NAMALWA (cell line): ENCODE data around the gene CDK14.

Experiments used
- DNase-seq: peaks from one replicate; pipeline ENCODE4 v3.0.0-alpha.2; 2015; ENCODE audit warnings: low spot score

CDK14 gene

DNA sequence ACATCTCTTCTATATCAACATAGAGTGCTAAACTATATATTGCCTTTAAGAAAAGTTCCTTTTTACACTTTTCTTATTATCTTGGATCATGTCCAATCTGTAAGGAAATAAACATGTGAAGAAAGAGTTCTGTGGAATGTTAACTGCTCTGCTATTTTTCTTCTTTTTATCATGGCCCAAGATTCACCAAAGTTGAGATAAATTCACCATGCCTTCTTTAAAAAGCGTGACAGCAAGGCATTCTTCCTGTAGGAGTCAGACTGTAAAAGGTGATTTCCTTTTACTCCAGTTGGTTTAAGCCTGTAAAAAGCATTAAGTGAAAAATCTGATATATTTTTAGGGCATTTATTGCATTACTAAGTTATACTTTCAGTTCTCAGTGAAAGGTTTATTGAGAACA, 502.4 kb downstream of the CDK14 start:
- DNase-seq: no peak

GRCh38 chr7:91103363-91103762, 507.2 kb downstream of the CDK14 start:
- no peak for DNase-seq

- DNase-seq: no peak
These were observed 511.3 kb downstream of the CDK14 start for GRCh38 chr7:91107460-91107859.

GRCh38 chr7:91109200-91109599, 513.1 kb downstream of the CDK14 start:
- no peak for DNase-seq

- no peak for DNase-seq
These were observed 516.8 kb downstream of the CDK14 start for GRCh38 chr7:91112902-91113341.

DNA sequence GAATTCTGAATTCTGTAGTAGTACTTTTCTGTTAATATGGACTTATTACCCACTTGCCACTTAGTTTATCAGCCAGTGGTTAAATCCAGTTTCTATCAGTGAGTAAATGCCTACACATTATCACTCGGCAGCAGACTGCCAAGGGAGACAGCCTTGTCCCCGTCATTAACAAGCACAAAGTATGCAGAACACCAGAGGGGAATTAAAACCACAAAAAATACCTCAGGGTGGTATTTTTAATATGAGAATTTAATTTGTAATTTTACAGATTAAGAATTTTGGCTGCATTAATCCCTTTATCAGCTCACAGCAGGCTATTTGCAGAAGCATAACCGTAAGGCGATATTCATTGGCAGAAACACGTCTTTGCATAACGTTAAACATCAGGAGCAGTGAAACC, 518.1 kb downstream of the CDK14 start:
- DNase-seq: no peak

GRCh38 chr7:91126762-91127161, 530.6 kb downstream of the CDK14 start:
- no peak for DNase-seq

GRCh38 chr7:91127325-91127724, 531.2 kb downstream of the CDK14 start:
- DNase-seq: no peak

- DNase-seq: no peak
These were observed 531.8 kb downstream of the CDK14 start for GRCh38 chr7:91127959-91128358.

- DNase-seq: no peak
These were observed 532.7 kb downstream of the CDK14 start for GRCh38 chr7:91128683-91129348.

- no peak for DNase-seq
These were observed 539.2 kb downstream of the CDK14 start for GRCh38 chr7:91135300-91135699.

- DNase-seq: no peak
These were observed 539.7 kb downstream of the CDK14 start for GRCh38 chr7:91135703-91136430.

GRCh38 chr7:91137153-91137787, 541.1 kb downstream of the CDK14 start:
- DNase-seq: no peak

- no peak for DNase-seq
These were observed 541.8 kb downstream of the CDK14 start for GRCh38 chr7:91137788-91138368.

- no peak for DNase-seq
These were observed 544.2 kb downstream of the CDK14 start for GRCh38 chr7:91140286-91140685.

GRCh38 chr7:91140982-91141381, 544.9 kb downstream of the CDK14 start:
- peak; percentile 48 for DNase-seq

DNA sequence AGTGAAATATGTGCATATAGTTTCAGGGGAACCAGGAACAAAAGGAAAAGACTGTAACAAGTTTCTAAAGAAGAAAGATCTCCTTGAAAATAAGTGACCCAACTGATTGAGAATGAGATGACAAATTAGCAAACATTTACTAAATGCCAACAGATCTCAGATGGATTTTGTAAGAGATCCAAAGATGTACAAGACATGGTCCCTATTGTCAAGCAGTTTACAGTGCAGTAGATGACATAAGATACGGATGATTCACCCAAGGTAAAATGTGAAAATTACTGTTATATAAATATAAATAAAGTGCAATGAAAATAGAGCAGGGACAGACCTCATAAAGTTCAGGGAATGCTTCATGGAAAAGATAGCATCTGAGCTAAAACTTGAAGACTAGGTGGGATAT, 546.6 kb downstream of the CDK14 start:
- DNase-seq: no peak

- no peak for DNase-seq
These were observed 553.5 kb downstream of the CDK14 start for GRCh38 chr7:91149341-91150246.

- no peak for DNase-seq
These were observed 555.8 kb downstream of the CDK14 start for GRCh38 chr7:91151916-91152315.

GRCh38 chr7:91156316-91157185, 560.4 kb downstream of the CDK14 start:
- DNase-seq: no peak
